Neural cell (in vitro differentiated cells): Measurements from ENCODE around the gene CDH4.

Experiments used
- CTCF ChIP-seq: fragments of 450-650 bp; IDR thresholded peaks from 2 replicates; pipeline ENCODE4 v1.5.1; 2014; ENCODE audit warnings: antibody characterized with exemption, mild to moderate bottlenecking, moderate library complexity; ENCODE audit not compliant: poor library complexity, severe bottlenecking
- SMC3 ChIP-seq: fragments of 450-650 bp; conservative IDR thresholded peaks from 2 replicates; pipeline ENCODE4 v1.6.1; 2014; ENCODE audit warnings: antibody characterized with exemption, mild to moderate bottlenecking, moderate library complexity; ENCODE audit not compliant: poor library complexity
- TAF1 ChIP-seq: IDR thresholded peaks from 2 replicates; pipeline ENCODE4 v1.6.1; 2012; ENCODE audit warnings: low read depth

- TF ChIP-seq CTCF (no peak), SMC3 (no peak), TAF1 (no peak)
These were observed 161.7 kb downstream of the CDH4 start for GRCh38 chr20:61413752-61414151.
